ENCODE measurements around the gene COL9A3.

DNA sequence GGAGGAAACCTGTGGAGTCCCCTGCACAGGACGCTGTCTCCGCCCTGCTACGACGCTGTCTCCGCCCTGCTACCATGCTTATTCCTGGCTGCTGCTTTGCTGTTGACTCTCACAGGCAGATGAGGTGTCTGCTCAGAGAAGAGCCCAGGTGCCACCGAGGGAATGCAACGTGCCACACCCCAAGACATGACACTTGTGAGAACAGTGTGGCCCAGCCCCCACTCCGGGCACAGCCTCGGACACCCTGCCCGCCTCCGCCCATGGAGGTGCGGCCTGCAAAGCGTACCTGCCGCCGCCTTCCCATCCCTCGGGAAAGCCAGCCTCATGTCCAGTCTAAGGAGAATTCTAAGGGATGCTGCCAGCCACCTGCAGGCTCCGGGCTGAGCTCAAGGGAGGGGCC, 36.2 kb upstream of the COL9A3 start:
- TF ChIP-seq E2F1 (CRISPR knock-in tag; IDR thresholded peaks at IDR 0.05) = no peak
- TF ChIP-seq, protein P1, sequence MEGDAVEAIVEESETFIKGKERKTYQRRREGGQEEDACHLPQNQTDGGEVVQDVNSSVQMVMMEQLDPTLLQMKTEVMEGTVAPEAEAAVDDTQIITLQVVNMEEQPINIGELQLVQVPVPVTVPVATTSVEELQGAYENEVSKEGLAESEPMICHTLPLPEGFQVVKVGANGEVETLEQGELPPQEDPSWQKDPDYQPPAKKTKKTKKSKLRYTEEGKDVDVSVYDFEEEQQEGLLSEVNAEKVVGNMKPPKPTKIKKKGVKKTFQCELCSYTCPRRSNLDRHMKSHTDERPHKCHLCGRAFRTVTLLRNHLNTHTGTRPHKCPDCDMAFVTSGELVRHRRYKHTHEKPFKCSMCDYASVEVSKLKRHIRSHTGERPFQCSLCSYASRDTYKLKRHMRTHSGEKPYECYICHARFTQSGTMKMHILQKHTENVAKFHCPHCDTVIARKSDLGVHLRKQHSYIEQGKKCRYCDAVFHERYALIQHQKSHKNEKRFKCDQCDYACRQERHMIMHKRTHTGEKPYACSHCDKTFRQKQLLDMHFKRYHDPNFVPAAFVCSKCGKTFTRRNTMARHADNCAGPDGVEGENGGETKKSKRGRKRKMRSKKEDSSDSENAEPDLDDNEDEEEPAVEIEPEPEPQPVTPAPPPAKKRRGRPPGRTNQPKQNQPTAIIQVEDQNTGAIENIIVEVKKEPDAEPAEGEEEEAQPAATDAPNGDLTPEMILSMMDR (IDR thresholded peaks at IDR 0.05) = no peak
- TF ChIP-seq NFYB (CRISPR knock-in tag; conservative IDR thresholded peaks at IDR 0.05; ENCODE audit: low read depth) = no peak
- TF ChIP-seq, protein P2, sequence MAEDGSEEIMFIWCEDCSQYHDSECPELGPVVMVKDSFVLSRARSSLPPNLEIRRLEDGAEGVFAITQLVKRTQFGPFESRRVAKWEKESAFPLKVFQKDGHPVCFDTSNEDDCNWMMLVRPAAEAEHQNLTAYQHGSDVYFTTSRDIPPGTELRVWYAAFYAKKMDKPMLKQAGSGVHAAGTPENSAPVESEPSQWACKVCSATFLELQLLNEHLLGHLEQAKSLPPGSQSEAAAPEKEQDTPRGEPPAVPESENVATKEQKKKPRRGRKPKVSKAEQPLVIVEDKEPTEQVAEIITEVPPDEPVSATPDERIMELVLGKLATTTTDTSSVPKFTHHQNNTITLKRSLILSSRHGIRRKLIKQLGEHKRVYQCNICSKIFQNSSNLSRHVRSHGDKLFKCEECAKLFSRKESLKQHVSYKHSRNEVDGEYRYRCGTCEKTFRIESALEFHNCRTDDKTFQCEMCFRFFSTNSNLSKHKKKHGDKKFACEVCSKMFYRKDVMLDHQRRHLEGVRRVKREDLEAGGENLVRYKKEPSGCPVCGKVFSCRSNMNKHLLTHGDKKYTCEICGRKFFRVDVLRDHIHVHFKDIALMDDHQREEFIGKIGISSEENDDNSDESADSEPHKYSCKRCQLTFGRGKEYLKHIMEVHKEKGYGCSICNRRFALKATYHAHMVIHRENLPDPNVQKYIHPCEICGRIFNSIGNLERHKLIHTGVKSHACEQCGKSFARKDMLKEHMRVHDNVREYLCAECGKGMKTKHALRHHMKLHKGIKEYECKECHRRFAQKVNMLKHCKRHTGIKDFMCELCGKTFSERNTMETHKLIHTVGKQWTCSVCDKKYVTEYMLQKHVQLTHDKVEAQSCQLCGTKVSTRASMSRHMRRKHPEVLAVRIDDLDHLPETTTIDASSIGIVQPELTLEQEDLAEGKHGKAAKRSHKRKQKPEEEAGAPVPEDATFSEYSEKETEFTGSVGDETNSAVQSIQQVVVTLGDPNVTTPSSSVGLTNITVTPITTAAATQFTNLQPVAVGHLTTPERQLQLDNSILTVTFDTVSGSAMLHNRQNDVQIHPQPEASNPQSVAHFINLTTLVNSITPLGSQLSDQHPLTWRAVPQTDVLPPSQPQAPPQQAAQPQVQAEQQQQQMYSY (CRISPR knock-in tag; IDR thresholded peaks at IDR 0.05) = no peak
- TF ChIP-seq SP1 (CRISPR knock-in tag; conservative IDR thresholded peaks at IDR 0.05) = no peak
- TF ChIP-seq JUN (CRISPR knock-in tag; IDR thresholded peaks at IDR 0.05) = no peak
- TF ChIP-seq ZNF416 (CRISPR knock-in tag; IDR thresholded peaks at IDR 0.05) = no peak
- TF ChIP-seq MXD4 (CRISPR knock-in tag; IDR thresholded peaks at IDR 0.05; ENCODE audit: borderline replicate concordance) = no peak

Measured in WTC11 (cell line).